Breast epithelium (tissue), 4 donors: ENCODE measurements around the gene CEP97. TPM values are rescaled to one million over a fixed set of nuclear protein-coding genes. Genes with fewer than 3 reads are reported as not detected.
A peak's percentile ranks its signal among the peaks of the same experiment; 100 is the strongest.
"Not testable (repeated sequence)": the region's sequence is repeated elsewhere in the genome, so short reads cannot be mapped to it uniquely, and the experiment has no call there.

Experiments
- DNase-seq, 2 donors: peaks; one replicate each; pipeline ENCODE4 v3.0.0-alpha.2; 2019; ENCODE audit warnings: low spot score in 2 of 2
- H3K27ac ChIP-seq, 2 donors: fragments of 200-600 bp; sonication (generic) in 1 of 2; one replicate each; pipeline ENCODE4 v1.5.1; 2016 to 2019; ENCODE audit warnings: mild to moderate bottlenecking in 1 of 2
- H3K27me3 ChIP-seq, 2 donors: fragments of 200-600 bp; sonication (generic) in 1 of 2; one replicate each; pipeline versions ENCODE4 v1.5.1 to v1.6.0; 2017 to 2019; ENCODE audit warnings: control low read depth in 1 of 2, mild to moderate bottlenecking in 1 of 2
- H3K36me3 ChIP-seq: fragments of 200-600 bp; one replicate; pipeline ENCODE4 v1.5.1; 2019
- H3K4me1 ChIP-seq, 2 donors: fragments of 200-600 bp; sonication (generic); one replicate each; pipeline ENCODE4 v1.5.1; 2016 to 2019; ENCODE audit warnings: control low read depth in 1 of 2
- H3K4me3 ChIP-seq, 3 donors: fragments of 200-600 bp; sonication (generic); 1 replicate in 2 of 3; 2 replicates in 1 of 3; pipeline ENCODE4 v1.5.1; 2016 to 2019; ENCODE audit warnings: mild to moderate bottlenecking in 3 of 3, moderate library complexity in 2 of 3
- H3K9me3 ChIP-seq, 2 donors: fragments of 200-600 bp; sonication (generic) in 1 of 2; one replicate each; pipeline ENCODE4 v1.5.1; 2016 to 2019; ENCODE audit warnings: control low read depth in 1 of 2
- CTCF ChIP-seq, 3 donors: fragments of 450-650 bp; IDR thresholded peaks; one replicate each; pipeline ENCODE4 v1.5.1; 2016 to 2017; ENCODE audit warnings: antibody characterized with exemption in 3 of 3, mild to moderate bottlenecking in 3 of 3, moderate library complexity in 3 of 3
- POLR2A ChIP-seq: fragments of 450-650 bp; IDR thresholded peaks from one replicate; pipeline ENCODE4 v1.6.1; 2016; ENCODE audit warnings: antibody characterized with exemption, mild to moderate bottlenecking, moderate library complexity
- POLR2AphosphoS5 ChIP-seq, 3 donors: sonication (generic); formaldehyde crosslinking; IDR thresholded peaks; one replicate each; pipeline ENCODE4 v1.6.1; 2017; ENCODE audit warnings: antibody characterized with exemption in 3 of 3
- intact Hi-C: fragments of 100-400 bp; cut with DNase I; formaldehyde crosslinking; loops from one replicate; pipeline ENCODE4 v1.15.1; 2023; ENCODE audit warnings: low total_unique reads
- total RNA-seq, 3 donors: library from RNA; depleted of rRNA; stranded (reverse); fragments of >200 nt; gene quantifications; one replicate each; pipeline ENCODE4 v1.1.0, GENCODE V29; 2016

CEP97 gene
- total RNA-seq, 3 donors from 2014 or later = 7.4 to 13.2 (median 12.1) TPM

- H3K36me3 ChIP-seq = no peaks in the 10 kb centered on the region
- no peak for DNase-seq
- H3K4me1 ChIP-seq = no peaks in the 10 kb centered on the region
- intact Hi-C loops = no loop called here
- H3K27ac ChIP-seq = no peak overlapping the region
- no peaks in the 10 kb centered on the region for H3K9me3 ChIP-seq
- H3K27me3 ChIP-seq = no peaks in the 10 kb centered on the region
- H3K4me3 ChIP-seq = no peak overlapping the region
- TF ChIP-seq CTCF (IDR thresholded peaks at IDR 0.05) (peak; percentile 30 to 67 (median 56)), POLR2A (no peak)
These were observed 28.5 kb upstream of the CEP97 start for GRCh38 chr3:101695779-101696372.

GRCh38 chr3:101701696-101702634 lies 22.4 kb upstream of the CEP97 start:
- H3K4me3 ChIP-seq = no peak overlapping the region
- no peaks in the 10 kb centered on the region for H3K4me1 ChIP-seq
- intact Hi-C loops = loop anchor here (1.0 kb wide), 1 partner anchor 10 kb away; no protein-coding TSS in a partner anchor
- H3K27me3 ChIP-seq = no peaks in the 10 kb centered on the region
- no peak for DNase-seq
- no peaks in the 10 kb centered on the region for H3K36me3 ChIP-seq
- H3K27ac ChIP-seq = no peak overlapping the region
- no peak for TF ChIP-seq POLR2AphosphoS5 (IDR thresholded peaks at IDR 0.05)
- TF ChIP-seq CTCF (IDR thresholded peaks at IDR 0.05) = no peak
- no peak for TF ChIP-seq POLR2A
- H3K9me3 ChIP-seq = no peaks in the 10 kb centered on the region

- no peak for TF ChIP-seq POLR2AphosphoS5 (IDR thresholded peaks at IDR 0.05)
- no peak for TF ChIP-seq CTCF (IDR thresholded peaks at IDR 0.05)
- no peak for TF ChIP-seq POLR2A
These were observed 21.7 kb upstream of the CEP97 start for GRCh38 chr3:101702726-101703125.

GRCh38 chr3:101703169-101703568 lies 21.2 kb upstream of the CEP97 start:
- TF ChIP-seq POLR2AphosphoS5 (IDR thresholded peaks at IDR 0.05) = no peak
- no peak for TF ChIP-seq CTCF (IDR thresholded peaks at IDR 0.05)
- TF ChIP-seq POLR2A = no peak
- DNase-seq = no peak
- no peaks in the 10 kb centered on the region for H3K27me3 ChIP-seq
- no peaks in the 10 kb centered on the region for H3K9me3 ChIP-seq
- H3K27ac ChIP-seq = no peak overlapping the region
- H3K4me3 ChIP-seq = no peak overlapping the region
- intact Hi-C loops = no loop called here
- no peaks in the 10 kb centered on the region for H3K36me3 ChIP-seq
- no peaks in the 10 kb centered on the region for H3K4me1 ChIP-seq

More at GRCh38 chr3:101702726-101703125, 21.7 kb upstream of the CEP97 start:
- Histone ChIP-seq H3K27ac (no peak overlapping the region), H3K4me3 (no peak overlapping the region), H3K36me3 (no peaks in the 10 kb centered on the region), H3K4me1 (no peaks in the 10 kb centered on the region), H3K27me3 (no peaks in the 10 kb centered on the region), H3K9me3 (no peaks in the 10 kb centered on the region)
- intact Hi-C loops = no loop called here
- DNase-seq = no peak

- H3K9me3 ChIP-seq, DNase-seq, H3K36me3 ChIP-seq, H3K27ac ChIP-seq, intact Hi-C loops, H3K4me3 ChIP-seq, H3K27me3 ChIP-seq, H3K4me1 ChIP-seq: not testable (repeated sequence)
These were observed 19.8 kb upstream of the CEP97 start for GRCh38 chr3:101704639-101705038.
